Naive thymus-derived CD4-positive, alpha-beta T cell (primary cell): ENCODE measurements around the gene OSBPL8. TPM values are rescaled to one million over a fixed set of nuclear protein-coding genes. Genes with fewer than 3 reads are reported as not detected.

Experiments
- ATAC-seq: fragments of 150-1000 bp; cut with Tn5 transposase; 2 replicates; pipeline ENCODE4 v1.10.0; 2021; ENCODE audit warnings: mild to moderate bottlenecking, moderate library complexity
- CTCF ChIA-PET: fragments of 350-600 bp; sonication (Branson Sonifier 250); formaldehyde crosslinking; loops from one replicate; lab custom pipeline; 2021; ENCODE audit warnings: antibody characterized with exemption; lab: Charles Lee
- POLR2A ChIA-PET: fragments of 350-600 bp; sonication (Branson Sonifier 250); formaldehyde crosslinking; loops from one replicate; lab custom pipeline; 2021; ENCODE audit warnings: antibody characterized with exemption, inconsistent platforms; lab: Charles Lee
- DNase-seq, 9 donors: peaks; one replicate each; pipeline versions ENCODE4 v3.0.0 to v3.0.0-alpha.2; 2020 to 2022; ENCODE audit warnings: mixed read lengths in 1 of 9
- H3K27ac ChIP-seq: one replicate; pipeline ENCODE4 v1.7.0; 2013; ENCODE audit warnings: mild to moderate bottlenecking, low read depth, low read length, moderate library complexity
- H3K27me3 ChIP-seq, 2 donors: one replicate each; pipeline ENCODE4 v1.7.0; 2013; ENCODE audit warnings: low read length in 2 of 2, mild to moderate bottlenecking in 2 of 2, moderate library complexity in 2 of 2; ENCODE audit not compliant: control insufficient read depth in 2 of 2, insufficient read depth in 2 of 2
- H3K36me3 ChIP-seq, 3 experiments: 1 replicate in 2 of 3; 2 replicates in 1 of 3; pipeline ENCODE4 v1.7.0; 2013; ENCODE audit warnings: low read length in 3 of 3, mild to moderate bottlenecking in 3 of 3, moderate library complexity in 1 of 3; ENCODE audit not compliant: insufficient read depth in 3 of 3, control insufficient read depth in 2 of 3
- H3K4me1 ChIP-seq, 2 donors: one replicate each; pipeline ENCODE4 v1.7.0; 2013; ENCODE audit warnings: low read length in 2 of 2, mild to moderate bottlenecking in 2 of 2, moderate library complexity in 1 of 2; ENCODE audit not compliant: control insufficient read depth in 2 of 2, insufficient read depth in 2 of 2
- H3K4me3 ChIP-seq: 2 replicates; pipeline ENCODE4 v1.7.0; 2013; ENCODE audit warnings: mild to moderate bottlenecking, low read length
- H3K9me3 ChIP-seq, 3 experiments: 1 replicate in 2 of 3; 2 replicates in 1 of 3; pipeline ENCODE4 v1.7.0; 2013; ENCODE audit warnings: low read length in 3 of 3; ENCODE audit not compliant: control insufficient read depth in 2 of 3
- H3K27ac Mint-ChIP-seq, 9 donors: one replicate each; pipeline ENCODE4 v1.8.0; 2020 to 2022; ENCODE audit warnings: mixed read lengths in 9 of 9, mild to moderate bottlenecking in 8 of 9, moderate library complexity in 5 of 9, inconsistent platforms in 2 of 9
- H3K27me3 Mint-ChIP-seq, 5 donors: one replicate each; pipeline ENCODE4 v1.8.0; 2021 to 2022; ENCODE audit warnings: mixed read lengths in 5 of 5, mild to moderate bottlenecking in 1 of 5
- H3K36me3 Mint-ChIP-seq, 5 donors: one replicate each; pipeline ENCODE4 v1.8.0; 2020 to 2022; ENCODE audit warnings: mixed read lengths in 5 of 5, mild to moderate bottlenecking in 3 of 5, inconsistent platforms in 1 of 5
- H3K4me1 Mint-ChIP-seq, 7 donors: one replicate each; pipeline ENCODE4 v1.8.0; 2020 to 2022; ENCODE audit warnings: mixed read lengths in 7 of 7, mild to moderate bottlenecking in 3 of 7, inconsistent platforms in 1 of 7
- H3K4me3 Mint-ChIP-seq, 10 donors: one replicate each; pipeline ENCODE4 v1.8.0; 2020 to 2022; ENCODE audit warnings: mild to moderate bottlenecking in 10 of 10, mixed read lengths in 10 of 10, moderate library complexity in 6 of 10, inconsistent platforms in 2 of 10
- H3K9me3 Mint-ChIP-seq, 11 donors: one replicate each; pipeline ENCODE4 v1.8.0; 2020 to 2022; ENCODE audit warnings: mixed read lengths in 11 of 11, mild to moderate bottlenecking in 4 of 11, inconsistent platforms in 1 of 11, moderate library complexity in 1 of 11
- intact Hi-C, 2 donors: fragments of 100-400 bp; cut with micrococcal nuclease; formaldehyde crosslinking; loops; one replicate each; pipeline ENCODE4 v1.15.1; 2023
- polyA plus RNA-seq, 2 donors: library from polyadenylated mRNA; unstranded; fragments of 300-500 nt; fragmentation: Illumina TruSeq; gene quantifications; one replicate each; pipeline ENCODE4 v1.2.3, GENCODE V29; 2021
- total RNA-seq, 6 experiments: library from RNA in 5 of 6; stranded (reverse) in 5 of 6; gene quantifications; 1 replicate in 5 of 6; 2 replicates in 1 of 6; pipeline ENCODE4 v1.2.3 and lab custom pipeline; 2021 to 2026

OSBPL8 gene
- total and polyA plus RNA-seq, 7 experiments from 2014 or later = 113 to 157 (median 122) TPM

GRCh38 chr12:76424941-76425340 is 134.6 kb downstream of the OSBPL8 start:
- no peak overlapping the region for H3K27ac Mint-ChIP-seq

GRCh38 chr12:76422543-76423438 is 136.8 kb downstream of the OSBPL8 start:
- CTCF ChIA-PET = no interaction called here
- Mint-ChIP-seq H3K9me3 (peaks cover 0 to 28% (median 8%) of the 10 kb centered on the region in 11 donors), H3K36me3 (peaks cover 8 to 34% (median 27%) of the 10 kb centered on the region in 5 donors), H3K4me1 (peaks cover 10 to 39% (median 30%) of the 10 kb centered on the region in 7 donors), H3K4me3 (peak overlapping the region in 2 of 10 donors; percentile 28 to 40), H3K27ac (peak overlapping the region in 2 of 9 donors; percentile 11 to 28), H3K27me3 (no peaks in the 10 kb centered on the region)
- Histone ChIP-seq H3K9me3 (peaks cover 4 to 5% (median 5%) of the 10 kb centered on the region in 3 experiments), H3K36me3 (no peaks in the 10 kb centered on the region), H3K4me3 (no peak overlapping the region), H3K27me3 (no peaks in the 10 kb centered on the region), H3K4me1 (no peaks in the 10 kb centered on the region), H3K27ac (no peak overlapping the region)
- ATAC-seq (no peak), DNase-seq (no peak)
- POLR2A ChIA-PET = no interaction called here
- intact Hi-C loops = no loop called here

More at GRCh38 chr12:76424941-76425340, 134.6 kb downstream of the OSBPL8 start:
- Histone ChIP-seq H3K4me3 (no peak overlapping the region), H3K27ac (no peak overlapping the region), H3K4me1 (no peaks in the 10 kb centered on the region), H3K27me3 (no peaks in the 10 kb centered on the region), H3K36me3 (peaks cover 0 to 2% (median 0%) of the 10 kb centered on the region in 3 experiments), H3K9me3 (peaks cover 4 to 5% (median 5%) of the 10 kb centered on the region in 3 experiments)
- Mint-ChIP-seq H3K27me3 (no peaks in the 10 kb centered on the region), H3K4me3 (no peak overlapping the region), H3K4me1 (peaks cover 4 to 49% (median 40%) of the 10 kb centered on the region in 7 donors), H3K9me3 (peaks cover 0 to 37% (median 8%) of the 10 kb centered on the region in 11 donors), H3K36me3 (peaks cover 8 to 43% (median 33%) of the 10 kb centered on the region in 5 donors)
- CTCF ChIA-PET = no interaction called here
- POLR2A ChIA-PET = no interaction called here
- ATAC-seq (no peak), DNase-seq (no peak)
- intact Hi-C loops = no loop called here

- intact Hi-C loops = no loop called here
These were observed 137.4 kb downstream of the OSBPL8 start for GRCh38 chr12:76422154-76422542.

GRCh38 chr12:76421046-76421445 is 138.5 kb downstream of the OSBPL8 start:
- Histone ChIP-seq H3K27ac (no peak overlapping the region), H3K4me1 (no peaks in the 10 kb centered on the region), H3K27me3 (no peaks in the 10 kb centered on the region), H3K4me3 (no peak overlapping the region), H3K36me3 (no peaks in the 10 kb centered on the region), H3K9me3 (peaks cover 4 to 5% (median 4%) of the 10 kb centered on the region in 3 experiments)
- no peak overlapping the region for H3K27ac Mint-ChIP-seq
- ATAC-seq (no peak), DNase-seq (no peak)
- CTCF ChIA-PET = no interaction called here
- H3K4me3 Mint-ChIP-seq = no peak overlapping the region
- H3K27me3 Mint-ChIP-seq = no peaks in the 10 kb centered on the region
- intact Hi-C loops = no loop called here
- POLR2A ChIA-PET = interaction anchor here (0.6 kb wide), 1 partner anchor 140 kb away, joined by 4 read pairs; no protein-coding TSS in a partner anchor
- peaks cover 0 to 19% (median 8%) of the 10 kb centered on the region in 11 donors for H3K9me3 Mint-ChIP-seq
- peaks cover 20 to 46% (median 39%) of the 10 kb centered on the region in 7 donors for H3K4me1 Mint-ChIP-seq
- peaks cover 2 to 27% (median 22%) of the 10 kb centered on the region in 5 donors for H3K36me3 Mint-ChIP-seq

More at GRCh38 chr12:76422154-76422542, 137.4 kb downstream of the OSBPL8 start:
- Histone ChIP-seq H3K4me1 (no peaks in the 10 kb centered on the region), H3K27me3 (no peaks in the 10 kb centered on the region), H3K9me3 (peaks cover 4 to 5% (median 5%) of the 10 kb centered on the region in 3 experiments), H3K36me3 (no peaks in the 10 kb centered on the region), H3K4me3 (no peak overlapping the region), H3K27ac (no peak overlapping the region)
- ATAC-seq = no peak
- Mint-ChIP-seq H3K36me3 (peaks cover 8 to 34% (median 32%) of the 10 kb centered on the region in 5 donors), H3K4me3 (peak overlapping the region in 1 of 10 donors; percentile 28), H3K4me1 (peaks cover 14 to 45% (median 35%) of the 10 kb centered on the region in 7 donors), H3K9me3 (peaks cover 0 to 28% (median 8%) of the 10 kb centered on the region in 11 donors), H3K27me3 (no peaks in the 10 kb centered on the region), H3K27ac (no peak overlapping the region)
- ChIA-PET CTCF (no interaction called here), POLR2A (interaction anchor here (0.7 kb wide), 1 partner anchor 14 kb away, joined by 3 read pairs; no protein-coding TSS in a partner anchor)
- DNase-seq = no peak

GRCh38 chr12:76420222-76420621 is 139.3 kb downstream of the OSBPL8 start:
- Histone ChIP-seq H3K9me3 (no peaks in the 10 kb centered on the region), H3K4me1 (no peaks in the 10 kb centered on the region), H3K36me3 (no peaks in the 10 kb centered on the region), H3K27ac (no peak overlapping the region), H3K27me3 (no peaks in the 10 kb centered on the region), H3K4me3 (no peak overlapping the region)
- Mint-ChIP-seq H3K9me3 (peaks cover 0 to 12% (median 4%) of the 10 kb centered on the region in 11 donors), H3K36me3 (peaks cover 0 to 20% (median 14%) of the 10 kb centered on the region in 5 donors), H3K4me1 (peaks cover 20 to 47% (median 39%) of the 10 kb centered on the region in 7 donors), H3K27me3 (no peaks in the 10 kb centered on the region), H3K27ac (no peak overlapping the region), H3K4me3 (no peak overlapping the region)
- ChIA-PET POLR2A (interaction anchor here (0.6 kb wide), 1 partner anchor 141 kb away, joined by 4 read pairs; no protein-coding TSS in a partner anchor), CTCF (no interaction called here)
- intact Hi-C loops = no loop called here
- DNase-seq = no peak
- no peak for ATAC-seq

- H3K27me3 Mint-ChIP-seq = no peaks in the 10 kb centered on the region
- H3K9me3 ChIP-seq = no peaks in the 10 kb centered on the region
- peaks cover 0 to 10% (median 5%) of the 10 kb centered on the region in 5 donors for H3K36me3 Mint-ChIP-seq
- H3K27ac ChIP-seq = no peak overlapping the region
- DNase-seq (no peak), ATAC-seq (no peak)
- peaks cover 13 to 37% (median 26%) of the 10 kb centered on the region in 7 donors for H3K4me1 Mint-ChIP-seq
- no peaks in the 10 kb centered on the region for H3K9me3 Mint-ChIP-seq
- H3K27ac Mint-ChIP-seq = peak overlapping the region in 5 of 9 donors; percentile 4 to 52 (median 48)
- intact Hi-C loops = loop anchor here (2.0 to 5.0 kb wide), 2 partner anchors 14 to 135 kb away; no protein-coding TSS in a partner anchor
- no peak overlapping the region for H3K4me3 ChIP-seq
- POLR2A ChIA-PET = no interaction called here
- H3K4me3 Mint-ChIP-seq = peak overlapping the region in 1 of 10 donors; percentile 23
- no peaks in the 10 kb centered on the region for H3K27me3 ChIP-seq
- no peaks in the 10 kb centered on the region for H3K4me1 ChIP-seq
- CTCF ChIA-PET = interaction anchor here (0.9 kb wide), 1 partner anchor 8 kb away, joined by 3 read pairs; no protein-coding TSS in a partner anchor
- H3K36me3 ChIP-seq = no peaks in the 10 kb centered on the region
These were observed 142.5 kb downstream of the OSBPL8 start for GRCh38 chr12:76417116-76417515.
